KOPT-K1 (cell line): ENCODE measurements around the gene CCNE1.
"Not testable (repeated sequence)": the region's sequence is repeated elsewhere in the genome, so short reads cannot be mapped to it uniquely, and the experiment has no call there.

ENCODE experiments used
- H3K27ac ChIP-seq: fragments of 200-600 bp; sonication (generic); 2 replicates; pipeline ENCODE4 v1.5.1; 2016; ENCODE audit warnings: antibody characterized with exemption, mild to moderate bottlenecking, low read depth, low read length; ENCODE audit not compliant: poor library complexity, severe bottlenecking
- H3K36me3 ChIP-seq: fragments of 200-600 bp; sonication (generic); 2 replicates; pipeline ENCODE4 v1.5.1; 2017; ENCODE audit warnings: antibody characterized with exemption, mild to moderate bottlenecking, low read length, moderate library complexity; ENCODE audit not compliant: insufficient read depth
- H3K9me3 ChIP-seq: fragments of 200-600 bp; sonication (generic); 2 replicates; pipeline ENCODE4 v1.5.1; 2017; ENCODE audit warnings: antibody characterized with exemption, low read length, mild to moderate bottlenecking; ENCODE audit not compliant: insufficient read depth, poor library complexity, severe bottlenecking

CCNE1 gene

GRCh38 chr19:29781386-29782259 lies 30.2 kb upstream of the CCNE1 start:
- Histone ChIP-seq H3K36me3 (no peaks in the 10 kb centered on the region), H3K27ac (no peak overlapping the region), H3K9me3 (no peaks in the 10 kb centered on the region)

- no peak overlapping the region for H3K27ac ChIP-seq
- H3K36me3 ChIP-seq = no peaks in the 10 kb centered on the region
- H3K9me3 ChIP-seq = no peaks in the 10 kb centered on the region
These were observed 29.6 kb upstream of the CCNE1 start for GRCh38 chr19:29782260-29782580.

GRCh38 chr19:29783627-29784190 lies 28.1 kb upstream of the CCNE1 start:
- no peaks in the 10 kb centered on the region for H3K36me3 ChIP-seq
- no peak overlapping the region for H3K27ac ChIP-seq
- no peaks in the 10 kb centered on the region for H3K9me3 ChIP-seq

GRCh38 chr19:29784598-29785223 lies 27.1 kb upstream of the CCNE1 start:
- Histone ChIP-seq H3K36me3 (no peaks in the 10 kb centered on the region), H3K9me3 (no peaks in the 10 kb centered on the region), H3K27ac (no peak overlapping the region)

GRCh38 chr19:29785360-29785759 lies 26.4 kb upstream of the CCNE1 start:
- Histone ChIP-seq H3K9me3 (no peaks in the 10 kb centered on the region), H3K36me3 (no peaks in the 10 kb centered on the region)

GRCh38 chr19:29785955-29786589 lies 25.7 kb upstream of the CCNE1 start:
- no peaks in the 10 kb centered on the region for H3K9me3 ChIP-seq
- H3K27ac ChIP-seq = no peak overlapping the region
- no peaks in the 10 kb centered on the region for H3K36me3 ChIP-seq

More at GRCh38 chr19:29785360-29785759, 26.4 kb upstream of the CCNE1 start:
- H3K27ac ChIP-seq = no peak overlapping the region

GRCh38 chr19:29787281-29787680 lies 24.5 kb upstream of the CCNE1 start:
- H3K27ac ChIP-seq = no peak overlapping the region
- no peaks in the 10 kb centered on the region for H3K36me3 ChIP-seq
- H3K9me3 ChIP-seq = no peaks in the 10 kb centered on the region

- no peaks in the 10 kb centered on the region for H3K36me3 ChIP-seq
- H3K27ac ChIP-seq = no peak overlapping the region
- no peaks in the 10 kb centered on the region for H3K9me3 ChIP-seq
These were observed 22.8 kb upstream of the CCNE1 start for GRCh38 chr19:29789007-29789406.

- Histone ChIP-seq H3K27ac (no peak overlapping the region), H3K36me3 (no peaks in the 10 kb centered on the region), H3K9me3 (no peaks in the 10 kb centered on the region)
These were observed 18.6 kb upstream of the CCNE1 start for GRCh38 chr19:29793116-29793727.

GRCh38 chr19:29794490-29794889 lies 17.3 kb upstream of the CCNE1 start:
- H3K36me3 ChIP-seq, H3K9me3 ChIP-seq: not testable (repeated sequence)

GRCh38 chr19:29795461-29796172 lies 16.2 kb upstream of the CCNE1 start:
- no peaks in the 10 kb centered on the region for H3K9me3 ChIP-seq
- H3K27ac ChIP-seq = no peak overlapping the region
- H3K36me3 ChIP-seq = no peaks in the 10 kb centered on the region

More at GRCh38 chr19:29794490-29794889, 17.3 kb upstream of the CCNE1 start:
- not testable (repeated sequence) for H3K27ac ChIP-seq

GRCh38 chr19:29796173-29796573 lies 15.6 kb upstream of the CCNE1 start:
- H3K9me3 ChIP-seq = no peaks in the 10 kb centered on the region
- no peak overlapping the region for H3K27ac ChIP-seq
- H3K36me3 ChIP-seq = no peaks in the 10 kb centered on the region

GRCh38 chr19:29798774-29799497 lies 12.9 kb upstream of the CCNE1 start:
- no peaks in the 10 kb centered on the region for H3K36me3 ChIP-seq
- no peaks in the 10 kb centered on the region for H3K9me3 ChIP-seq
- H3K27ac ChIP-seq = no peak overlapping the region
